Stomach (tissue), 4 donors: ENCODE data around the gene C1GALT1.

Experiments
- CTCF ChIP-seq, 7 experiments: fragments of 450-650 bp in 4 of 7; fragments of 200-600 bp in 3 of 7; sonication (generic) in 3 of 7; IDR thresholded peaks; one replicate each; pipeline ENCODE4 v1.5.1; 2016 to 2019; ENCODE audit warnings: antibody characterized with exemption in 7 of 7, control low read depth in 2 of 7, mild to moderate bottlenecking in 1 of 7
- POLR2A ChIP-seq, 4 donors: fragments of 450-650 bp; IDR thresholded peaks; one replicate each; pipeline ENCODE4 v1.6.1; 2016; ENCODE audit warnings: antibody characterized with exemption in 4 of 4, control low read depth in 2 of 4, mild to moderate bottlenecking in 1 of 4, moderate library complexity in 1 of 4

GRCh38 chr7:7292085-7292484 is 109.7 kb downstream of the C1GALT1 start:
- TF ChIP-seq POLR2A (IDR thresholded peaks at IDR 0.05) (no peak), CTCF (IDR thresholded peaks at IDR 0.05) (no peak)
